ENCODE results near the gene CD226.
"Not testable (repeated sequence)": the region's sequence is repeated elsewhere in the genome, so short reads cannot be mapped to it uniquely, and the experiment has no call there.

Gene CD226

GRCh38 chr18:69947361-69948133 is at the start of gene CD226:
Gene CD226, minus strand, starts transcription at chr18:69947873. Its CDS starts 467 bp downstream, at chr18:69947406.
- no peak for DNase-seq

- DNase-seq = no peak
Observed at GRCh38 chr18:69996951-69997798, 49.5 kb upstream of the CD226 start.

GRCh38 chr18:69996417-69996816 is 48.7 kb upstream of the CD226 start:
- no peak for DNase-seq

- no peak for DNase-seq
Observed at GRCh38 chr18:69995774-69996173, 48.1 kb upstream of the CD226 start.

- no peak for DNase-seq
Observed at GRCh38 chr18:69992776-69993175, 45.1 kb upstream of the CD226 start.

- no peak for DNase-seq
Observed at GRCh38 chr18:69987870-69988269, 40.2 kb upstream of the CD226 start.

- no peak for DNase-seq
Observed at GRCh38 chr18:69985239-69985638, 37.6 kb upstream of the CD226 start.

GRCh38 chr18:69982417-69982816 is 34.7 kb upstream of the CD226 start:
- DNase-seq = no peak

- no peak for DNase-seq
Observed at GRCh38 chr18:69981948-69982347, 34.3 kb upstream of the CD226 start.

- DNase-seq = no peak
Observed at GRCh38 chr18:69980982-69981804, 33.5 kb upstream of the CD226 start.

- DNase-seq = no peak
Observed at GRCh38 chr18:69980509-69980908, 32.8 kb upstream of the CD226 start.

GRCh38 chr18:69978732-69979715 is 31.4 kb upstream of the CD226 start:
- DNase-seq = no peak

GRCh38 chr18:69975294-69975693 is 27.6 kb upstream of the CD226 start:
- DNase-seq = not testable (repeated sequence)

- no peak for DNase-seq
Observed at GRCh38 chr18:69974365-69974764, 26.7 kb upstream of the CD226 start.

- DNase-seq = no peak
Observed at GRCh38 chr18:69969491-69969890, 21.8 kb upstream of the CD226 start.

GRCh38 chr18:69968039-69968438 is 20.4 kb upstream of the CD226 start:
- no peak for DNase-seq

GRCh38 chr18:69963196-69963595 is 15.5 kb upstream of the CD226 start:
- no peak for DNase-seq

GRCh38 chr18:69961718-69962117 is 14.0 kb upstream of the CD226 start:
- DNase-seq = no peak

GRCh38 chr18:69958422-69958821 is 10.7 kb upstream of the CD226 start:
- DNase-seq = no peak

- DNase-seq = no peak
Observed at GRCh38 chr18:69957747-69958146, 10.1 kb upstream of the CD226 start.

GRCh38 chr18:69956665-69957620 is 9.3 kb upstream of the CD226 start:
- no peak for DNase-seq
